Bronchial epithelial cell (primary cell): Measurements from ENCODE around the gene ACP7. TPM values are rescaled to one million over a fixed set of nuclear protein-coding genes. Genes with fewer than 3 reads are reported as not detected.
"Not testable (repeated sequence)": the region's sequence is repeated elsewhere in the genome, so short reads cannot be mapped to it uniquely, and the experiment has no call there.

Experiments
- DNase-seq: peaks from one replicate; pipeline ENCODE4 v3.0.0-alpha.2; 2010; ENCODE audit warnings: low read depth
- FAIRE-seq: peaks from 2 replicates; lab custom pipeline; 2011; peaks lifted over from hg19 to GRCh38; lab: Jason Lieb, UNC
- H3K27me3 ChIP-seq: 2 replicates; pipeline ENCODE4 v1.5.1; 2011; ENCODE audit warnings: low read length; ENCODE audit not compliant: control insufficient read depth, insufficient read depth
- H3K36me3 ChIP-seq: 2 replicates; pipeline ENCODE4 v1.5.1; 2011; ENCODE audit warnings: low read length; ENCODE audit not compliant: control insufficient read depth, insufficient read depth
- H3K4me3 ChIP-seq: 2 replicates; pipeline ENCODE4 v1.5.1; 2011; ENCODE audit warnings: mild to moderate bottlenecking, low read depth, low read length, control low read depth
- total RNA-seq: library from RNA; depleted of rRNA; stranded (reverse); fragments of >200 nt; gene quantifications from 2 replicates; pipeline ENCODE4 v1.2.1, GENCODE V29; 2014
- TF ChIP-seq, protein P1 (sequence below): IDR thresholded peaks from 2 replicates; pipeline ENCODE4 v1.5.1; 2011; ENCODE audit warnings: mild to moderate bottlenecking, moderate library complexity, low read length, control low read depth, inconsistent platforms; ENCODE audit not compliant: insufficient read depth, severe bottlenecking

ACP7 gene
- total RNA-seq, 1 donor from 2014 or later: 0.53 TPM

DNA sequence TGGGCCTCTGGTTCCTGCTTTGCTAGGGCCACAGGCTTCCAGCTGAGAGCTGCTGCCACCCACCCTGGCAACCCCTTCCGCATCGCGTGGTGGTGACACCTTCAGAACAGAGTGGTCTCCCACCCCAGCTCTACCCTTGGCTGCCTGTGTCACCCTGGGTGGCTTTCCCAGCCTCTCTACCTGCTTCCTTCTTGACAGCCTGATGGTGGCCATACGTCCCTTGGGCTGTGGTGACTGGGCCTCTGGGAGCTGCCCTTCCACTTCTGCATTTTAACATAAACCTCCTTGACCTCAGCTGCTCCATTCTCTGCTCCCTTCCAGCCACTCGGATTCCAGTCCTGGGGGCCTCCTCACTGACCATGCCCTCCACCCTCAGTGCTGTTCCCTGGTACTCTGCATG lies 58.5 kb downstream of the ACP7 start:
- Histone ChIP-seq H3K36me3 (no peaks in the 10 kb centered on the region), H3K27me3 (no peaks in the 10 kb centered on the region), H3K4me3 (no peak overlapping the region)
- no peak for DNase-seq
- peak; percentile 58 for FAIRE-seq
- TF ChIP-seq, protein P1, sequence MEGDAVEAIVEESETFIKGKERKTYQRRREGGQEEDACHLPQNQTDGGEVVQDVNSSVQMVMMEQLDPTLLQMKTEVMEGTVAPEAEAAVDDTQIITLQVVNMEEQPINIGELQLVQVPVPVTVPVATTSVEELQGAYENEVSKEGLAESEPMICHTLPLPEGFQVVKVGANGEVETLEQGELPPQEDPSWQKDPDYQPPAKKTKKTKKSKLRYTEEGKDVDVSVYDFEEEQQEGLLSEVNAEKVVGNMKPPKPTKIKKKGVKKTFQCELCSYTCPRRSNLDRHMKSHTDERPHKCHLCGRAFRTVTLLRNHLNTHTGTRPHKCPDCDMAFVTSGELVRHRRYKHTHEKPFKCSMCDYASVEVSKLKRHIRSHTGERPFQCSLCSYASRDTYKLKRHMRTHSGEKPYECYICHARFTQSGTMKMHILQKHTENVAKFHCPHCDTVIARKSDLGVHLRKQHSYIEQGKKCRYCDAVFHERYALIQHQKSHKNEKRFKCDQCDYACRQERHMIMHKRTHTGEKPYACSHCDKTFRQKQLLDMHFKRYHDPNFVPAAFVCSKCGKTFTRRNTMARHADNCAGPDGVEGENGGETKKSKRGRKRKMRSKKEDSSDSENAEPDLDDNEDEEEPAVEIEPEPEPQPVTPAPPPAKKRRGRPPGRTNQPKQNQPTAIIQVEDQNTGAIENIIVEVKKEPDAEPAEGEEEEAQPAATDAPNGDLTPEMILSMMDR: no peak

DNA sequence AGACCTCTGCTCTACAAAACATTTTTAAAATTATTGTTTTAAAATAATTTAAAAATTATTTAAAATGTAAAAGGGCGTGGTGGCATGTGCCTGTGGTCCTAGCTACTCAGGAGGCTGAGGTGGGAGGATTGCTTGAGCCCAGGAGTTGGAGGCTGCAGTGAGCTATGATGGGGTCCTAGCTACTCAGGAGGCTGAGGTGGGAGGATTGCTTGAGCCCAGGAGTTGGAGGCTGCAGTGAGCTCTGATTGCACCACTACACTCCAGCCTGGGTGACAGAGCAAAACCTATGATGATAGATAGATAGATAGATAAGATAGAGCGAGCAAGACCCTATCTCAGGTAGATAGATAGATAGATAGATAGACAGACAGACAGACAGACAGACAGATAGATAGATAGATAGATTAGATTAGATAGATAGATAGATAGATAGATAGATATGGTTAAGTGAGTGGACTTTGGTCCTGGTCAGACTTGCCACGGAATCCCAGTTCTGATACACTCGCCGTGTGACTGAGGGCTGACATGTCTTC lies 59.7 kb downstream of the ACP7 start:
- H3K36me3 ChIP-seq, FAIRE-seq, H3K4me3 ChIP-seq, DNase-seq, H3K27me3 ChIP-seq: not testable (repeated sequence)

- TF ChIP-seq, protein P1: no peak
- Histone ChIP-seq H3K36me3 (no peaks in the 10 kb centered on the region), H3K4me3 (no peak overlapping the region), H3K27me3 (no peaks in the 10 kb centered on the region)
- FAIRE-seq (no peak), DNase-seq (no peak)
Observed at GRCh38 chr19:39144290-39145071, 60.3 kb downstream of the ACP7 start.

DNA sequence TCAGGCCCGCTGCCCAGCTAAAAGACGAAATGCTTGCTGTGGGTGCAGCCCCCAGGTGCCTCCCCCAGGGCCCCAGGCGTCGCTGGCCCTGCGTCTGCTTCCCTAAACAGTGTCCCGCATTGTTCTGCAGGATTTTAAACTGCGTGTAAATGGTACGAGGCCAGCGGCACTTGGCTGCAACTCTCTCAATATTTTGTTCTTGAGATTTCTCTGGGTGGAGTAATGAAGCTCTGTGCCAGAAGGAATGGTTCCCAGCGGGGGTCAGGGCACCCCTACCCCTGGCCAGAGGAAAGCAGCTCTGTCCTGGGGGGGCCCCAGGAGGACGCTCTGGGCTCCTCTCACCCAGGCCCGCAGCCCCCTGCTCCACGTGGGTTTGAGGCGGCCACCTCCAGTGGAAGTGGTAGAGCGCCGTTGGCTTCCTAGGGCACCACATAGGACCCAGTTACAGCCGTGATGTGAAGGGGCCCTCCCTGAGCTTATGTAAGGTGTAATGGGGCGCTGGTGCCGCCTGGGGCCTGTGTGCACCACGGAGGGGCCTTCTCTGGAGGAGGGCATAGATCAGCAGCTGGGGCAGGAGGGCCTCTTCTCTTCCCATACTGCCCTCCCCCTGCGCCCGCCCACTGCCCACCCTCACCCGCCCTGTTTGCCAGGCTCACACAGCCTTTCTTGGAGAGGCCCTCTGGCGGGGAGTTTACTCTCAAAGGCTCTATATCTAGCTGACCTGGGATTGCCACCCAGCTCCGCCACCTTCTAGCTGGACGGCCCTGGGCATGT lies 61.2 kb downstream of the ACP7 start:
- Histone ChIP-seq H3K4me3 (no peak overlapping the region), H3K36me3 (no peaks in the 10 kb centered on the region), H3K27me3 (no peaks in the 10 kb centered on the region)
- FAIRE-seq (no peak), DNase-seq (no peak)
- TF ChIP-seq, protein P1: no peak

DNA sequence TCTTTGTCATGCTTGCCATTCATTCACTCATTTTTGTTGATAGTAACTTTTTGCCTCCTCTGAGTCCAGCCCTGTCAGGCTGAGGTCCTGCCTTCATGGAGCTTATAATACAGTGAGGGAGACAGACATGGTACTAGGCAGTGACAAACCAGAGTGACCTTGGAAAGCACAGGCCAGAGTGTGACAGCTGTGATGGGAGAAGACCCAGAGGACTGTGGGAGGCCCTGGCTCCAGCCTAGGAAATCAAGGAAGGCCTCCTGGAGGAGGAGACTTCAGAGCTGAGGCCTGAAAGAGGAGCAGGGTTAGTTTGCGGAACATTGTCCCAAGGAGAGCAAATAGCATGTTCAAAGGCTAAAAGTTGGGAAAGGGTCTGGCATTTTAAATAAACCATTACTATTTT lies 61.9 kb downstream of the ACP7 start:
- TF ChIP-seq, protein P1: no peak
- FAIRE-seq: no peak
- no peak for DNase-seq
- H3K36me3 ChIP-seq: no peaks in the 10 kb centered on the region
- H3K27me3 ChIP-seq: no peaks in the 10 kb centered on the region
- H3K4me3 ChIP-seq: no peak overlapping the region
